ENCODE results near the gene DSC3.

The DSC3 gene

DNA sequence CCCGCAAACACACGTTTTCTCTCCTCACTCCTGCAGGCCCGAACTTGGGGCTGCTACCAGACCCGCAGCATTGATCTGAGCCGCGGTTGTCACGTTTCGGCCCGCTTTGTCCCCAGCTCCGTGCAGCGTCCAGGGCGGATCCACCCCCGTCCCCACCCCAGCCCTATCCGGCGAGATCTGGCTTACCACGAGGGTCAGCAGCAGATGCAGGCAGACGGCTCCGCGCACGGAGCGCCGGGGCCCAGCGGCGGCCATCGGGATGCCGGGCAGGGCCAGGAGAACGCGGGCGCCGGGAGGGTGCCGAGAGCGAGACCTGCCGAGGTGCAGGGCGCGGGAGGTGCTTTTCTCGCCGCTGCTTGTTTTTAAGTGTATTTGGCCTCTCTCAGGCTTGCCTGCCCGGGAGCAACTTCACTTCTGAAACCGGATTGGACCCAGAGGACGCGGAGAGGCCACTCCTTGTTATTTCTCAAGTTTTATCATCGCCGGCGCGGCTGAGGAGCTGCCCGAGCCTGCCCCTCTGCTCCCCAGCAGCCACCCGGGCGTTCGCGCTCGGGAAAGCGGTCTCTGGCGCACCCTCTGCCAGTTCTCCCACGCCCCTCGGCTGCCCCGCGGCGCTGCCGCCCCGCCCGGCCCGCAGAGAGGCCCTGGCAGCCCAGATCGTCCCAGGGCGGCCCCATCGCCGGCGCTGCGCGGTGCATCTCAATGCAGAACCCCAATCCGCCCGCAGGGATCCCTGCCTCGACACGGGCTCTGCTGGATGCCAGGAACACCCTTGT is at the start of gene DSC3:
Gene DSC3, minus strand, starts transcription at position 337 of the 776 bp plus-strand sequence. Its CDS starts 82 bp downstream, at position 255.
- DNase-seq: no peak

- DNase-seq: no peak
These were observed 48.8 kb upstream of the DSC3 start for GRCh38 chr18:31091350-31091749.

DNA sequence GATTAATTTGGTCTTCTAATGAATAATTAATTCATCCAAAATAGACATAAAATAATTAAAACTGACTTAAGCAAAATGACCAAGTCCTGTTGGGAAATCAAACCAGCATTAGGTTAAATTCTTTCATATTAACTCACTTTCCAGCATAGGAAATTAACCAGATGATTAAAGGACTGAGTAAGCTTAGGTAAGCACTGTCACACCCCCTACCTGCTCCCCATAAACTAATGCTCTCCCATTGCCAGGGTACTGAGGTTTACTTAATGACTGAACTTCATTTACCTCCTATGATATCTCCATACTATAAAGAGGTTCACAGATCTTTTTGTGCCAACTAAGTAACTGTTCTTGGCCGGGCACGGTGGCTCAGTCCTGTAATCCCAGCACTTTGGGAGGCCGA is 46.0 kb upstream of the DSC3 start:
- DNase-seq: no peak

- no peak for DNase-seq
These were observed 37.4 kb upstream of the DSC3 start for GRCh38 chr18:31079973-31080372.

DNA sequence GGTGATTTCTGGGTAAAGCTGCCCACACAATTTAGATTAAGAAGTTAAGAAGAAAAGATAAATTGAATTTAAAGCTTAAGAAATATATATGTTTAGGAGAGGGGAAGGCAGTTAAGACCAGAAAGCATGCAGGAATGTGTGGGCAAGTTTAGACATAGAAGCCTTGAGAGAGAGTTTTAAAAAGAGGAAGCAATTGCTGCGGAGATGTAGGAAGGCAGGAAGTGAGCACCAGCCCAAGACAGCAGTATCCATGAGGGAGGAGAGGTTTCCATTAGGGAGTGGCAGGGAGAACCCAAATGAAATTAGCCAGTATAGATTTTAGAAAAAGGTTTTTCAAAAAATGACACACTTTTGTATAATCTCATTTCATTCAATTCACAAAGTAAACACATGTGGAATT is 35.3 kb upstream of the DSC3 start:
- DNase-seq: no peak

DNA sequence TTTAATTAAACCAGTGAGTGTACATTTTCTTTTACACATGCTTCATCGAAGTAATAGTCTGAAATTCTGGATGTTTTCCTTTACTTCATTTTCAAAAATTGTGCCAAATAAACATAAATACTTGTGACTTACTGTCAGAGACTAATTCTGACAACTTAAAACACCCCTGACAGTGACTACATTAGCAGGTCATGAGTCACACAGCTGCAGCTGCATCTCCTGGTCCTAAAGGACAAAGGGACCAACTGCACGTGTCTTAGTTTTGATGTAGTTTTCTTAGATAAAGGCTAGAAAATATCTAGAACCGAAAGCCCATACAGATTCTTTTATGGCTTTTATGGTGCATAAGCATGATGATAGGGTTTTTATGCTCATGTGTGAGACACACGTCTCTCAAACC is 29.6 kb upstream of the DSC3 start:
- DNase-seq: no peak

DNA sequence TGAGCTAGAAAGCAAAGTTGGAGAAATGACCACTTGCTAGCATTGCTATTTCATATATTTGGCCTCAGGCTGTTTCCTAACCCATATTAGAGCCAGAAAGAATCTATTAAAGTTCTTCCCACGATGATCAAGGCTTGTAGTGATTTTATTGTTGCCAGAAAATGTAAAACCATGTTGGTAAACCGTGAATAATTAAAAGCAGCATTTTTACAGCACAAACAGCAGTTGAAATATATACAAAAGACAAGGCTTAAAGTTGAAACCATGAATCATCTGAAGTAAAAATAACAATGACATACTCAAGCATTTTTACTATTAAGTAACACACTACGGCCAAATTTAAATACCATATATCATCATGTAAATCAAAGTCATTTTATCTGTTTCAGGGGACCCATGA is 27.7 kb upstream of the DSC3 start:
- DNase-seq: no peak

- DNase-seq: no peak
These were observed 23.7 kb upstream of the DSC3 start for GRCh38 chr18:31066266-31066665.

DNA sequence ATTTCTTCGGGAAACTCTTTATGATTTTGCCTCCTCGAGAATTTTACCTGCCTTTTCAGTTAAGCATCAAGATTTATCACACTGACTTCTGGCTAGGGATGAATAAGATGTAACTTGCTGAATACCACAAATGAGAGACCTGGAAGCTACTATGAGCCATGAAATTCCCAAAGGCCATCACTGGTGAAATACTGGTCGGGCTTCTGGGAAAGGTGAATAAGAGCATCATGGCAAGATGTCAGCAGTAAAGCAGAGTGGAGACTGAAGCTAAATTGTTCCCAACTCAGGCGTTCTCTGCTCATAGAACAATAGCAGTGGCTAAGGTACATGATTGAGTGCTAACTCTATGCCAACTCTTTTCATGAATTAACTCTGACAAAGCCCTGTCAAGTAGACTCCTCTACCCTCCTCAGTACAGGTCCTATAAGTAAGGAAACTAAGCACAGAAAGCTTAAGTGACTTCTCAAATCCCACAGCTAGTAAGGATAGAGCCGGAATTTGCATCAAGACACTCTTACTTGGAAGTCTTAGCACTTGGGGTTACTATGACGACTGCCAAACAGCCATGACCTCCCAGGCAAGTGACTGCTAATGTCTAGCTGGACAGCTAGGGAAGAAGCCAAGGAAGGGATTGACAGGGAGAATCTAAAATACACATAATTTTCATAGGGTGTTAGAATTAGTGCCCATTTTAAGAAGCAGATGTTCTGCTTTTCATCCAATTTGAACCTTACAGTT is 22.7 kb upstream of the DSC3 start:
- no peak for DNase-seq

- DNase-seq: no peak
These were observed 21.6 kb upstream of the DSC3 start for GRCh38 chr18:31064130-31064529.

DNA sequence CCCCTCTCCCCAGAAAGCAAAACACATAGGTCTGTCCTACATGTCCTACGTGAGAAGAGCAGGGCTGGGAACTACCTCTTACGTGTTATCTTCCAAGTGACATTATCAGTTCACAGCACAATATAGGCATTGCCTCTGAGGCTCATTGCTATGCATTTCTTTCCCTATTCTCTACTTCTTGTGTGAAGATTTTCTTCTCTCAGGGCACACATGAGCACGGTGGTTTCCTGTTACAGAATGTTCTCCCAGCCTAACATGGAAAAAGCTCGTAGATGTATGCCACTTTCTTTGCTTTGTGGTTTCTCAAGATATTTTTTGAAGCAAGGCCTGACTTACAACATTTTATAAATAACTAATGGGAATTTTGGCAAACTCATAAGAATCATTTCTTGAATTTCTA is 19.4 kb upstream of the DSC3 start:
- no peak for DNase-seq

GRCh38 chr18:31058897-31059296 is 16.4 kb upstream of the DSC3 start:
- no peak for DNase-seq

DNA sequence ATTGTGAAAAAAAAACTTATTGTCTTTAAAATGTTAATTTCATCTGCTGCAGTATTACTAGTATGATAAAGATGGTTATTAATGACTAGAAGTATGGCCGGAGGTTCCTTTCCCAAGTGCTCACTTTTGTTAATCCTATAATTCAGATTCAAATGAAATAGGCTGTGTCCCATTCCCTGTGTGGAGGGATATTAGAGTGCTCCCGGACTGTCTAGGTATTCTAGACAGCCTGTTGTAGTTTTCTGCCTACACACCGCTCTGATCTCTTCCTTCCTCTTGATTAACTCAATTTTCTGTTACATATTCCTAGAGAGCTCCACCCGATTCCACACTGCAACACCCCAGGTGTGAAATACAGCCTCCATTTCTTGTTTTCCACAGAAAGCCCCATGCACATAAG is 15.4 kb upstream of the DSC3 start:
- no peak for DNase-seq

DNA sequence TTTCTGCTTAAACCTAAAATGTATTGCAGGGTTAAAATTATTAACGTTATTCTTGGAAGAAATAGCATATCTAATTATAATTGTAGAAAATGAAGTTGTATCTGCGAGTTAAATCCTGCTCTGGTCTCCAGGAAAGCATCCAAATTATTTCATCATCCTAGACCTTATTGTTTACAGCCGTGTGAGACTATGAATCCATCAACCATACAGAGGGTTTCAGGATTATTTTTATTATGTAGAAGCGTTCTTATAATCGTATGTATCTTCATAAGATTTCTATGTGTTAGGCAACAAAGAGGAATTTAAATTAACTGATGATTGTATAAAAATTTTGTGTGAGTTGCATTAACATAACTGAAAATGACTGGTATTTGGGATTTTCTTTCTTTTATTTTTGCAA is 14.5 kb upstream of the DSC3 start:
- no peak for DNase-seq

- no peak for DNase-seq
These were observed 13.8 kb upstream of the DSC3 start for GRCh38 chr18:31056296-31056695.

- DNase-seq: no peak
These were observed 8.1 kb upstream of the DSC3 start for GRCh38 chr18:31050635-31051034.

DNA sequence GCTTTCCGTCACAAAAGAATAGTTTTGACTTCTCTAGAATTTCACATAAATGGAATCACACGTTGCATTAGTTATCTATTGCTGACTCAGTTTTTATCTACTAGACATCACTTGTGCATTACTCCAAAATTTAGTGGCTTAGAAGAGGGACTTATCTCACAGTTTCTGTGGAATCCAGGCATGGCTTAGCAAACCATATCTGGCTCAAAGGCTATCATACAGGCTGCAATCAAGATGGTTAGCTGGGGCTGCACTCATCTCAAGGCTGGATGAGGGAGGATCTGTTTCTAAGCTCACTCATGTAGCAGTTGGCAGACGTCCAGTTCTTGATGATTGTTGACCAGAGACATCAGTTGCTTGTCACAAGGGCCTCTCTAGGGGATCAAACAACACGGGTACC is 6.6 kb upstream of the DSC3 start:
- DNase-seq: no peak

- DNase-seq: no peak
These were observed 5.7 kb upstream of the DSC3 start for GRCh38 chr18:31048216-31048615.

GRCh38 chr18:31046916-31047315 is 4.4 kb upstream of the DSC3 start:
- no peak for DNase-seq

DNA sequence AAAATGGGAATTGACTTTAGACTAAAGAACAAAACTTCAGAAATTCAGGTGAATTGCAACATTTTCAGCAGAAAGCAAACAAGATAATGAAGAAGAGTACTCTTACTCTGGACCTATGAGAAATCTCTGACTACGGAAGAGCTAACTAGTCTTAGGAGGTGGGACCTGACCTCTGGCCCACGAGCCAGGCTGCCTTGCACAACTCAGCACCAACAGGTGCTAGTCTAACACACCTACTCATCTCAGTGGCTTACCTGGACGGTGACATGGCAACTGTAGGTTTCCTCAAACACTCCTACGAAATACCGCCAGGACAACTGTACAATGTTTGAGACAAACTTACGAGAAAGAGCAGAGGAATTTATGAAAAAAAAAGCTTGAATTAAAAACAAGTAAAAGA is 3.1 kb upstream of the DSC3 start:
- DNase-seq: no peak

DNA sequence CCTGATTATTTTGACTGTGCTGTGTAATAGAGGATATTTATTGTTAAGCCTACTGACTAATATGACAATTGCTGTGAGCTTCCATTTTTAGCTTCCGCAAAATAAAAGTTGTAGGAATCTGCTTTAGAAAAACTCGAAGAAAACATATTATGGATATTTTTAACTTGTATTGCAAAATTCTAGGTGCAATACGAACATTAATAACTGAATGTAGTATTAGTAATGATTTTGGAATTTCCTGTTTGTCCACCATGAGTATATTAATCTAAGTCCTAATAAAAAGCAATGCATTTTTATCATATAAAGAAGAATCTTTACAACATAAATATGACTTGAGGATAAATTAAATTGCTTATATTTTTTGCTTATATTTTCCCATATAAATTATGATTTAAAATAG is 2.4 kb upstream of the DSC3 start:
- no peak for DNase-seq

GRCh38 chr18:31043709-31044108 is 1.2 kb upstream of the DSC3 start:
- DNase-seq: no peak

DNA sequence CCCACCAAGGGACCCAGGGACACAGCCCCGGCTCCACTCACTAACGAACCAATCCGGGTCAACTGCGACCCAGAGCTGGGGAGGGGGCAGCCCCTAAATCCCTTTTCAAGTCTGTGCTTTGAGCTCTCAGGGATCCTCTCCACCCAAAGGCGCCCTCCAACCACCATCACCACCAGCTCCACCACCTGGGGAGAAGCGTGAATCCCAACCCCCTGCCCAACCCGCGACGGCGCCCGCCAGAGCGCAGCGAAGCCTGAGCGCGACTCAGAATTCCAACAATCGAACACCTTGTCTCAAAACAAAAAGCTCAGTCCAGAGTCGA is 497 bp downstream of the DSC3 start:
- no peak for DNase-seq

GRCh38 chr18:31041271-31042083 is 1.1 kb downstream of the DSC3 start:
- DNase-seq: no peak
